A673 (cell line): ENCODE measurements around the gene IFI44. TPM values are rescaled to one million over a fixed set of nuclear protein-coding genes. Genes with fewer than 3 reads are reported as not detected.

Source experiments
- BruUV-seq: library from RNA; stranded (reverse); fragments of 400-500 nt; replicated peaks from 2 replicates; lab custom pipeline; 2021; lab: Mats Ljungman, UMichigan
- CTCF ChIA-PET: fragments of 300-600 bp; sonication (Branson Sonifier 250); formaldehyde crosslinking; loops from one replicate; lab custom pipeline; 2022; ENCODE audit warnings: antibody characterized with exemption; lab: Charles Lee
- POLR2A ChIA-PET: fragments of 300-600 bp; sonication (Branson Sonifier 250); formaldehyde crosslinking; loops from one replicate; lab custom pipeline; 2022; ENCODE audit warnings: antibody characterized with exemption; ENCODE audit not compliant: low non-redundant PET; lab: Charles Lee
- DNase-seq: peaks from one replicate; pipeline ENCODE4 v3.0.0-alpha.2; 2015; ENCODE audit warnings: low spot score
- H3K27ac ChIP-seq: fragments of 200-600 bp; sonication (generic); 2 replicates; pipeline ENCODE4 v1.5.1; 2016; ENCODE audit warnings: mixed run types, low read depth, mild to moderate bottlenecking, mixed read lengths, antibody characterized with exemption, low read length; ENCODE audit not compliant: poor library complexity, severe bottlenecking
- H3K27me3 ChIP-seq: fragments of 200-600 bp; sonication (generic); replicated peaks from 2 replicates; pipeline ENCODE4 v1.6.1; 2017; ENCODE audit warnings: mixed run types, low read depth, mild to moderate bottlenecking, mixed read lengths, antibody characterized with exemption, low read length; ENCODE audit not compliant: insufficient read depth, poor library complexity
- H3K36me3 ChIP-seq: fragments of 200-600 bp; sonication (generic); 2 replicates; pipeline ENCODE4 v1.6.1; 2016; ENCODE audit warnings: mixed run types, mild to moderate bottlenecking, mixed read lengths, antibody characterized with exemption, low read length; ENCODE audit not compliant: insufficient read depth, poor library complexity, severe bottlenecking
- H3K4me1 ChIP-seq: fragments of 200-600 bp; sonication (generic); 2 replicates; pipeline ENCODE4 v1.6.1; 2017; ENCODE audit warnings: mixed run types, mild to moderate bottlenecking, mixed read lengths, antibody characterized with exemption, low read length; ENCODE audit not compliant: insufficient read depth, poor library complexity, severe bottlenecking
- H3K4me3 ChIP-seq: fragments of 200-600 bp; sonication (generic); 2 replicates; pipeline ENCODE4 v1.5.1; 2016; ENCODE audit warnings: low read depth, mixed run types, mild to moderate bottlenecking, mixed read lengths, low read length; ENCODE audit not compliant: poor library complexity, severe bottlenecking
- H3K9me3 ChIP-seq: fragments of 200-600 bp; sonication (generic); 2 replicates; pipeline ENCODE4 v1.6.1; 2016; ENCODE audit warnings: mixed run types, low read depth, mild to moderate bottlenecking, mixed read lengths, antibody characterized with exemption, low read length; ENCODE audit not compliant: poor library complexity, severe bottlenecking
- EZH2 ChIP-seq: fragments of 200-600 bp; sonication (generic); IDR thresholded peaks from 2 replicates; pipeline ENCODE4 v1.6.1; 2017; ENCODE audit warnings: borderline replicate concordance, low read depth, mild to moderate bottlenecking, mixed read lengths, antibody characterized with exemption, low read length; ENCODE audit not compliant: poor library complexity, severe bottlenecking
- intact Hi-C: fragments of 100-400 bp; cut with micrococcal nuclease; formaldehyde crosslinking; loops from one replicate; pipeline ENCODE4 v1.10.0; 2022; ENCODE audit not compliant: unreplicated experiment
- total RNA-seq: library from RNA; stranded (reverse); gene quantifications from 2 replicates; pipeline ENCODE4 v1.2.3, GENCODE V29; 2021
- TF ChIP-seq, protein P1 (sequence below): fragments of 300-800, 200-600 bp; sonication (generic); conservative IDR thresholded peaks from 2 replicates; pipeline ENCODE4 v1.5.1; 2017; ENCODE audit warnings: low read depth, mild to moderate bottlenecking, antibody characterized with exemption, low read length, moderate library complexity, mixed read lengths

The IFI44 gene
- total RNA-seq, 1 experiment from 2014 or later = 29.0 TPM

DNA sequence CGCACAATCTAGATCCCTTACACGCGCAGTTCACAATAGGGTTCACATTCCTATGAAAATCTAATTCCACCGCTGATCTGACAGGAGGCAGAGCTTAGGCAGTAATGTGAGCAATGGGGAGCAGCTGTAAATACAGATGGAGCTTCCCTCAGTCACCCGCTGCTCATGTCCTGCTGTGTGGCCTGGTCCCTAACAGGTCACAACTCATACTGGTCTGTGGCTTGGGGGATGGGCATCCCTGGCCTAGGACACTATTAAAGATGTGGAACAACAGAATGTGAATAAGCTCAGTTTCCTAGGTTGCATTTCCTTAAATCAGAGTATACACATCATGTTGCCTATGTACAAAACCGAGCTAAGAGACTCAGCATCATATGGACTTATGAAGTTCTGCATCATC is 16.2 kb downstream of the IFI44 start:
- Histone ChIP-seq H3K27me3 (no peaks in the 10 kb centered on the region), H3K4me1 (no peaks in the 10 kb centered on the region), H3K27ac (no peak overlapping the region), H3K9me3 (no peaks in the 10 kb centered on the region), H3K4me3 (no peak overlapping the region), H3K36me3 (no peaks in the 10 kb centered on the region)
- DNase-seq = no peak
- ChIA-PET CTCF (no interaction called here), POLR2A (no interaction called here)
- BruUV-seq = no TSS peak
- TF ChIP-seq, protein P1, sequence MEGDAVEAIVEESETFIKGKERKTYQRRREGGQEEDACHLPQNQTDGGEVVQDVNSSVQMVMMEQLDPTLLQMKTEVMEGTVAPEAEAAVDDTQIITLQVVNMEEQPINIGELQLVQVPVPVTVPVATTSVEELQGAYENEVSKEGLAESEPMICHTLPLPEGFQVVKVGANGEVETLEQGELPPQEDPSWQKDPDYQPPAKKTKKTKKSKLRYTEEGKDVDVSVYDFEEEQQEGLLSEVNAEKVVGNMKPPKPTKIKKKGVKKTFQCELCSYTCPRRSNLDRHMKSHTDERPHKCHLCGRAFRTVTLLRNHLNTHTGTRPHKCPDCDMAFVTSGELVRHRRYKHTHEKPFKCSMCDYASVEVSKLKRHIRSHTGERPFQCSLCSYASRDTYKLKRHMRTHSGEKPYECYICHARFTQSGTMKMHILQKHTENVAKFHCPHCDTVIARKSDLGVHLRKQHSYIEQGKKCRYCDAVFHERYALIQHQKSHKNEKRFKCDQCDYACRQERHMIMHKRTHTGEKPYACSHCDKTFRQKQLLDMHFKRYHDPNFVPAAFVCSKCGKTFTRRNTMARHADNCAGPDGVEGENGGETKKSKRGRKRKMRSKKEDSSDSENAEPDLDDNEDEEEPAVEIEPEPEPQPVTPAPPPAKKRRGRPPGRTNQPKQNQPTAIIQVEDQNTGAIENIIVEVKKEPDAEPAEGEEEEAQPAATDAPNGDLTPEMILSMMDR = no peak
- TF ChIP-seq EZH2 = no peak
- intact Hi-C loops = no loop called here

DNA sequence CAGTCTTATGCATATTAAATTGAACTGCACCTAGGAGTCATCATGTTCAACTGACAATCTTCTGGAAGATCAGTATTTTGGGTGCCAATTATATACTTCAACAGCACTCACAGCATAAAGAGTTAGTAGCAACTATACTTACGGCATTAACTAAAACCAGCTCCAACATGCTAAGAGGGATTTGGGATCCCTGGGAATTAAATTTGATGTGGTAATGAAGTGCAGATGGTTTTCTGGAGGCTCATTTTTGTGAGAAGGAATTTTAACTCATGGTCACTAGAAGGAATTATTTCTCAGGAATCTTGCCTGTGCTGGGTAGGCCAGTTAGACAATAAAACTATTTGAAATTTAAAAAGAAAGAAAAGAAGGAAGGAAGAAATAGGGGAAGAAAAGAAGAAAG is 18.3 kb downstream of the IFI44 start:
- intact Hi-C loops = no loop called here
- TF ChIP-seq, protein P1 = no peak
- no peak for TF ChIP-seq EZH2
- ChIA-PET CTCF (no interaction called here), POLR2A (no interaction called here)
- H3K36me3 ChIP-seq = no peaks in the 10 kb centered on the region
- no peak for DNase-seq
- no TSS peak for BruUV-seq
- no peak overlapping the region for H3K27ac ChIP-seq
- H3K4me1 ChIP-seq = no peaks in the 10 kb centered on the region
- no peaks in the 10 kb centered on the region for H3K27me3 ChIP-seq
- H3K4me3 ChIP-seq = no peak overlapping the region
- no peaks in the 10 kb centered on the region for H3K9me3 ChIP-seq

DNA sequence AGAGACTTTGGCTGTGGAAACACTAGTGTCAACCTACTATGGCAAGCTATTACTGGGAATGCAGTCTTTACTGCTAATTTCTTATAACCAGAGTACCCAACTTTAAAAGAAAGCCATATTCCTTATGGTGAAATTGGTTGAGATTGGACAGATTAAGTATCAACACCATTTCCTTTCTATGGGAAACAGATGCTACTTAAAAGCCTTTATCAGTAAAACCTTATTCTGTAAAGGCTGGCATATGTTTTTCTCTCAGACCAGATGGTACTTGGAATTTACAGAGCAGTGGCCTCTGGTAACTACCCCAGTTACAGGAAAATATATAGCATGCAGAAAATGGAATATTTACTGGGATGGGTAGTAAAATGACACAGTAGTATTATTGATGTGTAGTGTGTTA is 18.8 kb downstream of the IFI44 start:
- no TSS peak for BruUV-seq
- H3K27ac ChIP-seq = no peak overlapping the region
- DNase-seq = no peak
- no peak overlapping the region for H3K4me3 ChIP-seq
- no peak for TF ChIP-seq EZH2
- TF ChIP-seq, protein P1 = no peak
- no peaks in the 10 kb centered on the region for H3K36me3 ChIP-seq
- CTCF ChIA-PET = no interaction called here
- H3K9me3 ChIP-seq = no peaks in the 10 kb centered on the region
- intact Hi-C loops = no loop called here
- H3K4me1 ChIP-seq = no peaks in the 10 kb centered on the region
- POLR2A ChIA-PET = no interaction called here
- H3K27me3 ChIP-seq = no peaks in the 10 kb centered on the region
